HG02973 (cell line): ENCODE measurements around the gene DNAH10.

Experiments
- ATAC-seq: cut with Tn5 transposase; IDR thresholded peaks from one replicate; pipeline ENCODE4 v1.9.1; 2021; ENCODE audit warnings: moderate library complexity; ENCODE audit not compliant: unreplicated experiment

The DNAH10 gene

GRCh38 chr12:123931686-123932321 is 169.7 kb downstream of the DNAH10 start:
- no peak for ATAC-seq

GRCh38 chr12:123933214-123933613 is 171.1 kb downstream of the DNAH10 start:
- ATAC-seq: no peak

- no peak for ATAC-seq
These were observed 172.0 kb downstream of the DNAH10 start for GRCh38 chr12:123934016-123934620.

GRCh38 chr12:123934829-123935228 is 172.7 kb downstream of the DNAH10 start:
- ATAC-seq: no peak

GRCh38 chr12:123935956-123936355 is 173.9 kb downstream of the DNAH10 start:
- ATAC-seq: no peak

DNA sequence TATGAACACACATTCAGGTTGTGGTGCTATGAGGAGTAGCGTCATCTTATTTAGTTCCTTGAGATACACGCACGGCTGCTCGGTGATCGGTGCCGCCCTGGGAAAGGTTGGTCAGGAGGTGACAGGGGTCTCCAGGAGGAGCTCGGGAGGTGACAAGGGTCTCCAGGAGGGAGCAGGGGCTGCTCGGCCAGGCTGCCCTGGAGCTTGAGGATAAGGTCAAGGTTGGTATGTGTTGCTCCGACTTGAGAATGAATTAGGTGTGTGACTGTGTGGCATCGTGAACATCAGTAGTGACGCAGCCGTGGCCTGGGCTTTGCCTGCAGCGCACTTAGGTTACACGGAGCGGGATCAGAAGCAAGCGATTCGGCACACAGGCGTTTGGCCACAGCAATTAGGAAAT is 174.4 kb downstream of the DNAH10 start:
- ATAC-seq: no peak

- no peak for ATAC-seq
These were observed 175.0 kb downstream of the DNAH10 start for GRCh38 chr12:123936956-123937706.

DNA sequence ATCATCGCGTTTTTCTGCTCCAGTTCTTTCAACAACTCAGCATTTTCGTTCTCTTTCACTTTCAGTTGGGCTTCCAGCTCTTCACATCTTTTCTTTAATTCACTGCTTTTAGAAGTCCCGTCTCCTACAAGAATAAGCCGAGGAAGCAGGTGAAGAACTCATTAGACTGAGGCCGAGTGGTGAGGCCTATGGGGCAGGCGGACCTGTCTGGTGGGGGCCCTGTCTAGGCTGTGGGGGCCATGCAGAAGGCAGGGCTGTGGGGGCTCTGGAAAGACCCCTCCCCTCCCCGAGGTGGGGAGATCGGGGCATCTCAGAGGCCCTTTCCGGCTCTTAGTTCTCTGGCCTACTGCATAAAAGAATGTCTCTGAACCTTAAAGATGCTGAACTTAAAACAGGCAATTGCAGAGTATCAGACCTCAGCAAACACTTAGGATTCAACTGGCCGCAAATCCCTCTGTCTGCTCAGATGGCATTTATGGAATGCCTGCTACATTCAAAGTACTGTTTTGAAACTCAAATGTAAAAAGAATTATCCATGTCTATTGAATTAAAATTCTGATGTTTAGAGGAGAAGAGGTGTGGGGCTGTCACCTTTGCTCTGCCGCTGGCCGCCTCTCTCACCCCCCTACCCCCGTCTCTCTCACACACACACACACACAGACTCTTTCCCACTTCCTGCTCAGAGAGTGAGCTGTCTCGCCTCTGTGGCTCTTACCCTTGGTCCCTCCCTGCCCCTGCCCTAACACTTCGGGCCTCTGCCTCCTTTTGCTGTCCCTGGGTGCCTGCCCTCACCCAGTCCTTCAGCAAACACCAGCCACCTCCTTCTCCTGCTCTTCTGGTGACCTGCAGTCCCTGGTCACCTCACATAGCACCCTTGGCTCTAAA is 175.8 kb downstream of the DNAH10 start:
- no peak for ATAC-seq

GRCh38 chr12:123938679-123939480 is 176.8 kb downstream of the DNAH10 start:
- ATAC-seq: no peak

GRCh38 chr12:123939716-123940626 is 177.9 kb downstream of the DNAH10 start:
- ATAC-seq: no peak

GRCh38 chr12:123940627-123940966 is 178.5 kb downstream of the DNAH10 start:
- no peak for ATAC-seq

DNA sequence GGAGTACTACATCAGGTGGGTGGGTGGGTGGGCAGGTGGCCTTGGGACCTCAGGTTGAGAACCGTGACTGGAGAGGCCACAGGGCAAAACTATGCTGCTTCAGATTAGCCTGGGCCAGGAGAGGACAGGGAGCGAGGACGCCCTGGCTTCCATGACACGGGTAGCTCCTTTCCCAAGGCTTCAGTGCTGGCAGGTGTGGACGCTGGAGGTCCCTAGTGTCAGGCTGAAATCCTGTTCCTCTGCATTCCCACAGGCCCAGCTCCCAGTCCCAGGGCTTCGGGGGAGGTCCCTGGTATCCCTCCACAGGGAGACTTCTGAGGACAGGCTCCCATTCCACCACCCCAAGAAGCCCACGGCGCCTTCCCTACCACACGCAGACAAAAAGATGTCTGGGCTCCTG is 178.9 kb downstream of the DNAH10 start:
- ATAC-seq: no peak

- no peak for ATAC-seq
These were observed 179.6 kb downstream of the DNAH10 start for GRCh38 chr12:123941624-123942237.

GRCh38 chr12:123942238-123942653 is 180.1 kb downstream of the DNAH10 start:
- no peak for ATAC-seq

GRCh38 chr12:123942911-123943648 is 181.0 kb downstream of the DNAH10 start:
- ATAC-seq: no peak

- ATAC-seq: no peak
These were observed 181.7 kb downstream of the DNAH10 start for GRCh38 chr12:123943816-123944215.

DNA sequence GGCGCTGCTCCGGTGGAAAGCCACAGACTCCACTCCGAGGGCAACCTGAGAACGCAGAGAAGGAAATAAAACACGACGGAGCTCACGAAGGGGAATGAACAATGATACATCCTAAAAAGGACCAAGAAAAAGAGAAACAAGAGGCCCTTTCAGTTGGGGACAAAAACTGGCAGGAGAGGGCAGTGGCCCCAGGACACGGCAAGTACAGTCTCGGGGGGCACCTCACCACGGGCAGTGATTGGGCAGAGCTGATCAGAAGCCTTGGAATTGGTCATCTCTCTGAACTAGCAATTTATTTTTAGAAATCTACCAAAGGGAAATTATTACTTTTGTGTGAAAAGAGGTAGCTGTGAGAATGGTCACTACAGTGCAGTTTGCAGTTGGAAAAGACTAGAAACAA is 182.6 kb downstream of the DNAH10 start:
- ATAC-seq: no peak
